Thyroid gland (tissue), 4 donors: ENCODE data around the gene COMMD2. TPM values are rescaled to one million over a fixed set of nuclear protein-coding genes. Genes with fewer than 3 reads are reported as not detected.
A peak's percentile ranks its signal among the peaks of the same experiment; 100 is the strongest.

Experiments used
- DNase-seq, 2 donors: peaks; one replicate each; pipeline ENCODE4 v3.0.0-alpha.2; 2019
- H3K27ac ChIP-seq, 3 donors: fragments of 200-600 bp; sonication (generic); 1 replicate in 2 of 3; 2 replicates in 1 of 3; pipeline ENCODE4 v1.5.1; 2016 to 2019; ENCODE audit warnings: mild to moderate bottlenecking in 1 of 3, moderate library complexity in 1 of 3
- H3K27me3 ChIP-seq: fragments of 200-600 bp; sonication (generic); one replicate; pipeline ENCODE4 v1.5.1; 2019
- H3K36me3 ChIP-seq, 2 donors: fragments of 200-600 bp; sonication (generic); one replicate each; pipeline ENCODE4 v1.5.1; 2016 to 2019
- H3K4me1 ChIP-seq, 2 donors: fragments of 200-600 bp; sonication (generic); one replicate each; pipeline ENCODE4 v1.5.1; 2017 to 2019
- H3K4me3 ChIP-seq, 3 donors: fragments of 200-600 bp; sonication (generic); replicated peaks in 1 of 3; 1 replicate in 2 of 3; 2 replicates in 1 of 3; pipeline ENCODE4 v1.5.1; 2016; ENCODE audit warnings: mild to moderate bottlenecking in 1 of 3
- H3K9me3 ChIP-seq: fragments of 200-600 bp; sonication (generic); one replicate; pipeline ENCODE4 v1.5.1; 2017
- POLR2A ChIP-seq, 2 donors: fragments of 450-650 bp; IDR thresholded peaks; one replicate each; pipeline ENCODE4 v1.6.1; 2017; ENCODE audit warnings: antibody characterized with exemption in 2 of 2, mild to moderate bottlenecking in 2 of 2, moderate library complexity in 1 of 2
- WGBS, 2 donors: methylation state at CpG; one replicate each; pipeline ENCODE4 v1.1.5; 2017; 5-methylcytosine and 5-hydroxymethylcytosine counted together
- intact Hi-C: fragments of 100-400 bp; cut with DNase I; formaldehyde crosslinking; loops from one replicate; pipeline ENCODE4 v1.15.1; 2023
- total RNA-seq, 4 donors: library from RNA; depleted of rRNA; stranded (reverse); fragments of >200 nt; gene quantifications; one replicate each; pipeline ENCODE4 v1.2.3, GENCODE V29; 2016
- TF ChIP-seq, protein P1 (sequence below), 6 experiments: fragments of 200-600 bp in 3 of 6; fragments of 450-650 bp in 3 of 6; sonication (generic) in 3 of 6; IDR thresholded peaks; one replicate each; pipeline ENCODE4 v1.5.1; 2016 to 2019; ENCODE audit warnings: antibody characterized with exemption in 6 of 6, mild to moderate bottlenecking in 2 of 6, inconsistent platforms in 1 of 6, moderate library complexity in 1 of 6

The COMMD2 gene
- total RNA-seq, 4 donors from 2014 or later, result 36.4 to 56.5 (median 45.6) TPM

- no peak overlapping the region for H3K27ac ChIP-seq
- WGBS, 2 donors, result 49 to 71% methylated on average over 1 of the region's 1 CpG
- no peaks in the 10 kb centered on the region for H3K9me3 ChIP-seq
- H3K4me1 ChIP-seq, result no peaks in the 10 kb centered on the region
- no peak for DNase-seq
- H3K36me3 ChIP-seq, result no peaks in the 10 kb centered on the region
- no peak overlapping the region for H3K4me3 ChIP-seq
- intact Hi-C loops, result no loop called here
- H3K27me3 ChIP-seq, result no peaks in the 10 kb centered on the region
- TF ChIP-seq POLR2A (IDR thresholded peaks at IDR 0.05), result no peak
Measured at GRCh38 chr3:149764302-149764701, 12.0 kb upstream of the COMMD2 start.

DNA sequence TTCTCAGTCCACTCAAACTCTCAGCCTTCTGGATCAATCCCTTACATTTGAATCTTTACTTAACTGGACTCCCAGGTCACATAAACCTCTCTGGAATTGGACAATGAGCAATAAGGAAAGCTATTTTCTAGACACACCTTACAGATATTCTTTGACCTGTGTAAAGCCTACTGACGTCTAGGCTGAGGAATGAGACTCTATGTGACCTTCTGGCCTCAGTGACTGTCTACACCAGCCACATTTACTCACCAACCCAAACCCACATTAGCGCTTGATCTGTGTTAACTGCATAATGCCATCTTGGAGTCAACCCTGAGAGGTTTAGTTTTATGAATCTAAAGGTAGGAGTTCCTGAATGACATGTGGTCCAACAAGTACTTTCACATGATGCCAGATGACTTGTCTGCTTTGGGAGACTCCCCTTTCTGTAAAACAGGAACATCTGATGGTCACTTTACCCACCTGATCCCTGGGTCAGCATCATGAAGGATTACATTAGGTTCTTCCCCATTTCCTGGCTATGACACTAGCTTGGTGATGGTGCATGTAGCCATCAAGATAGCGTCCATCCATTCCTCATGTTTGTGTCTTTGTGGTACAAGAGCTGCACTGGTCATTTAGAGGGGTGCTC lies 11.4 kb upstream of the COMMD2 start:
- Histone ChIP-seq H3K27me3 (no peaks in the 10 kb centered on the region), H3K9me3 (no peaks in the 10 kb centered on the region), H3K4me1 (no peaks in the 10 kb centered on the region), H3K4me3 (no peak overlapping the region), H3K36me3 (no peaks in the 10 kb centered on the region), H3K27ac (no peak overlapping the region)
- 81 to 83% methylated on average over 3 of the region's 3 CpGs for WGBS, 2 donors
- no peak for DNase-seq
- TF ChIP-seq, protein P1, sequence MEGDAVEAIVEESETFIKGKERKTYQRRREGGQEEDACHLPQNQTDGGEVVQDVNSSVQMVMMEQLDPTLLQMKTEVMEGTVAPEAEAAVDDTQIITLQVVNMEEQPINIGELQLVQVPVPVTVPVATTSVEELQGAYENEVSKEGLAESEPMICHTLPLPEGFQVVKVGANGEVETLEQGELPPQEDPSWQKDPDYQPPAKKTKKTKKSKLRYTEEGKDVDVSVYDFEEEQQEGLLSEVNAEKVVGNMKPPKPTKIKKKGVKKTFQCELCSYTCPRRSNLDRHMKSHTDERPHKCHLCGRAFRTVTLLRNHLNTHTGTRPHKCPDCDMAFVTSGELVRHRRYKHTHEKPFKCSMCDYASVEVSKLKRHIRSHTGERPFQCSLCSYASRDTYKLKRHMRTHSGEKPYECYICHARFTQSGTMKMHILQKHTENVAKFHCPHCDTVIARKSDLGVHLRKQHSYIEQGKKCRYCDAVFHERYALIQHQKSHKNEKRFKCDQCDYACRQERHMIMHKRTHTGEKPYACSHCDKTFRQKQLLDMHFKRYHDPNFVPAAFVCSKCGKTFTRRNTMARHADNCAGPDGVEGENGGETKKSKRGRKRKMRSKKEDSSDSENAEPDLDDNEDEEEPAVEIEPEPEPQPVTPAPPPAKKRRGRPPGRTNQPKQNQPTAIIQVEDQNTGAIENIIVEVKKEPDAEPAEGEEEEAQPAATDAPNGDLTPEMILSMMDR (IDR thresholded peaks at IDR 0.05), result no peak
- intact Hi-C loops, result no loop called here

DNA sequence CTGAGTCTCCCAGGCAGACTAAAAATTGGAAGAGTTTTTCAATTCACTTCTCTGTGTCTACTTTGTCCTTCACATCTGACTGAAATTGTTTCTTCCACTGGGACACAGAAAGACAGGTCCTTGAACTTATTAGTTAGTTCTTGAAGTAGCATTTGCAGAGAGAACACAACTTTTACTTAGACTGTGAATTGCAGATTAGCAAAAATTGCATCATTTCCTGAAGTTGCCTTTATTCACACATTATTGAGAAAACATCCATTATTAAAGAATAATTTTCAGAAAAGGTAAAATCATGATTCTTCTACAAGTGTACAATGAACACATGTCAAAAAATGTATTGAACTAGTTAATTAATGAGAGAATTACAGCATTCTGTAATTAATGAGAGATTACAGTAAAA lies 1.4 kb upstream of the COMMD2 start:
- Histone ChIP-seq H3K27ac (no peak overlapping the region), H3K27me3 (no peaks in the 10 kb centered on the region), H3K36me3 (no peaks in the 10 kb centered on the region), H3K4me1 (peaks cover 0 to 6% of the 10 kb centered on the region in 2 donors), H3K4me3 (no peak overlapping the region), H3K9me3 (no peaks in the 10 kb centered on the region)
- no peak for DNase-seq
- TF ChIP-seq POLR2A (IDR thresholded peaks at IDR 0.05), result no peak
- TF ChIP-seq, protein P1 (IDR thresholded peaks at IDR 0.05), result no peak
- intact Hi-C loops, result no loop called here

- DNase-seq, result no peak
- no peaks in the 10 kb centered on the region for H3K27me3 ChIP-seq
- H3K9me3 ChIP-seq, result no peaks in the 10 kb centered on the region
- no peaks in the 10 kb centered on the region for H3K36me3 ChIP-seq
- H3K4me3 ChIP-seq, result peak overlapping the region; percentile 25 to 65 (median 61)
- intact Hi-C loops, result no loop called here
- H3K27ac ChIP-seq, result peak overlapping the region in 2 of 3 donors; percentile 57 to 59
- no peak for TF ChIP-seq POLR2A (IDR thresholded peaks at IDR 0.05)
- H3K4me1 ChIP-seq, result peaks cover 0 to 6% of the 10 kb centered on the region in 2 donors
Measured at GRCh38 chr3:149752788-149753136, 473 bp upstream of the COMMD2 start.

DNA sequence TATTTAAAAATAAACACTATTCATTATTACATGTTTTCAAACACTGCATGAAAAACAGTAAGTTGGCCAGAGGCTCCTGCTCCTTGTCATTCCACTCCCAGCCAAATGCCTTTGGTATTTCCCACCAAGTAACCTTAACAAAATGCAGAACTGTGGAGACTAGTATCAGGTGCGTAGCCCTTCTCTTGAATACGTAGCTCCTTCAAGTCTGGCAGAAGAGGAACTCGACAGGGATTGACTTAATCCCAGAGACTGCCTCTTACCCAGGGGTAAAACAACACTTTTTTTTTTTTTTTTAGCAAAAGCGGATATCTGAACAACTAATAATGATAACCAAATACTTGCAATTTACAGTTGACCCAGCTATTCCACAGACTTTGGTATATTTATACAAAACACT lies 738 bp downstream of the COMMD2 start:
- Histone ChIP-seq H3K27ac (peak overlapping the region in 2 of 3 donors; percentile 57 to 59), H3K27me3 (no peaks in the 10 kb centered on the region), H3K4me3 (peak overlapping the region; percentile 25 to 65 (median 61)), H3K9me3 (no peaks in the 10 kb centered on the region), H3K36me3 (peaks cover 0 to 7% of the 10 kb centered on the region in 2 donors), H3K4me1 (peaks cover 0 to 6% of the 10 kb centered on the region in 2 donors)
- intact Hi-C loops, result no loop called here
- 8 to 9% methylated on average over 4 of the region's 4 CpGs for WGBS, 2 donors
- TF ChIP-seq, protein P1 (IDR thresholded peaks at IDR 0.05), result no peak
- TF ChIP-seq POLR2A (IDR thresholded peaks at IDR 0.05), result no peak
- no peak for DNase-seq

- no peaks in the 10 kb centered on the region for H3K27me3 ChIP-seq
- no peak overlapping the region for H3K27ac ChIP-seq
- intact Hi-C loops, result no loop called here
- H3K4me3 ChIP-seq, result no peak overlapping the region
- H3K4me1 ChIP-seq, result no peaks in the 10 kb centered on the region
- TF ChIP-seq, protein P1 (IDR thresholded peaks at IDR 0.05), result no peak
- TF ChIP-seq POLR2A (IDR thresholded peaks at IDR 0.05), result no peak
- WGBS, 2 donors, result 96 to 97% methylated on average over 3 of the region's 3 CpGs
- peaks cover 7 to 20% of the 10 kb centered on the region in 2 donors for H3K36me3 ChIP-seq
- H3K9me3 ChIP-seq, result no peaks in the 10 kb centered on the region
- no peak for DNase-seq
Measured at GRCh38 chr3:149744606-149745005, 7.7 kb downstream of the COMMD2 start.
